K562 (cell line): Measurements from ENCODE around the gene SNX9. TPM values are rescaled to one million over a fixed set of nuclear protein-coding genes. Genes with fewer than 3 reads are reported as not detected.

Experiments used
- EHMT2 ChIP-seq: fragments of 450-650 bp; IDR thresholded peaks from 2 replicates; pipeline ENCODE4 v1.6.1; 2018; ENCODE audit warnings: antibody characterized with exemption
- FOS ChIP-seq: IDR thresholded peaks from 3 replicates; pipeline ENCODE4 v1.6.1; 2011; ENCODE audit not compliant: insufficient read length; ENCODE audit errors: extremely low read depth
- JUND ChIP-seq, 2 experiments: IDR thresholded peaks; 2 replicates in 1 of 2; 3 replicates in 1 of 2; pipeline ENCODE4 v1.6.1; 2011; ENCODE audit warnings: borderline replicate concordance in 2 of 2, low read depth in 2 of 2, low read length in 2 of 2, improper control_type of control experiment in 1 of 2, missing biosample characterization in 1 of 2, missing genetic modification characterization in 1 of 2, missing genetic modification reagents in 1 of 2
- L3MBTL2 ChIP-seq: fragments of 450-650 bp; IDR thresholded peaks from 2 replicates; pipeline ENCODE4 v1.6.1; 2016; ENCODE audit warnings: mild to moderate bottlenecking, moderate library complexity
- NFE2 ChIP-seq: IDR thresholded peaks from 2 replicates; pipeline ENCODE4 v1.6.1; 2014; ENCODE audit warnings: antibody characterized with exemption, low read depth
- POLR2AphosphoS2 ChIP-seq: IDR thresholded peaks from 2 replicates; pipeline ENCODE4 v1.6.1; 2012; ENCODE audit warnings: low read length, improper control_type of control experiment
- RHOXF2B ChIP-seq: fragments of 250-450 bp; sonication (Bioruptor Pico); conservative IDR thresholded peaks from 2 replicates; pipeline ENCODE4 v1.5.1; 2021
- SMARCA4 ChIP-seq: fragments of 450-650 bp; IDR thresholded peaks from 2 replicates; pipeline ENCODE4 v1.6.1; 2016
- SUPT5H ChIP-seq: fragments of 450-650 bp; IDR thresholded peaks from 2 replicates; pipeline ENCODE4 v1.6.1; 2016
- TBL1XR1 ChIP-seq, 2 experiments: IDR thresholded peaks; 2 replicates each; pipeline ENCODE4 v1.6.1; 2012; ENCODE audit warnings: improper control_type of control experiment in 2 of 2, low read length in 2 of 2, mild to moderate bottlenecking in 1 of 2
- TRIM28 ChIP-seq: fragments of 450-650 bp; IDR thresholded peaks from 2 replicates; pipeline ENCODE4 v1.6.1; 2017
- polyA plus RNA-seq, 8 experiments: library from polyadenylated mRNA; depleted of rRNA in 4 of 8; stranded (reverse) in 5 of 8; unstranded in 3 of 8; fragments of >200 nt; fragmentation: Nextera tagmentation in 2 of 8; fragmentation: Illumina TruSeq in 1 of 8; extraction: Ambion mirVana in 2 of 8; extraction: Trizol in 1 of 8; gene quantifications; 2 replicates each; pipeline versions ENCODE4 v1.2.1 to v1.2.3, GENCODE V29; 2011 to 2014; ENCODE audit warnings: inconsistent platforms in 1 of 8, missing spikeins in 1 of 8
- total RNA-seq, 7 experiments: library from RNA; depleted of rRNA in 6 of 7; stranded (reverse); fragments of >200 nt in 6 of 7; fragmentation: Illumina TruSeq in 2 of 7; extraction: Trizol in 2 of 7; gene quantifications; 2 replicates each; pipeline versions ENCODE4 v1.2.1 to v1.2.3, GENCODE V29; 2011 to 2021; ENCODE audit warnings: low replicate concordance in 1 of 7
- TF ChIP-seq, protein P1 (sequence below), 2 experiments: fragments of 450-650 bp; conservative IDR thresholded peaks; 2 replicates each; pipeline ENCODE4 v1.6.1; 2017; ENCODE audit warnings: mild to moderate bottlenecking in 2 of 2, moderate library complexity in 2 of 2

SNX9 gene
- total and polyA plus RNA-seq, 9 of the 15 experiments (the other 6 are each of a cell fraction or from before 2014, with no cell fraction given) = 6.0 to 81.7 (median 57.1) TPM

DNA sequence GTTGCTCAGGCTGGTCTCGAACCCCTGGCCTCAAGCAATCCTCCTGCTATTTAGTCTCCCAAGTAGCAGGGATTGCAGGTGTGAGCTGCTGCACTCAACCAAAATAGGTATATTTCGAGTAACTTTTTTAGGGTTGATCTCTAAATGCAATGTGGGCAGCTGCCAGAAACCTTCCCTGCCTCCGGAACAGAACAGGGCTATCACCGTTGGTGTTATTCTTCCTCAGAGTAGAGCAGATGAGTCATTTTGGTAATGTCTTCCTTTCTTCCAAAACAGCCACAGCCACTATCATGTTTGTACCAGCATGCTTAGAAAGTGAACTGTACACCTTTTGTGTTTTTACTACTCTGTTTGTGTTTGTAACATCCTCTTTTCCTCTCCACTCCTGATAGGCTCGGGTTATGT lies 44.1 kb downstream of the SNX9 start (continued):
- TF ChIP-seq, protein P1, sequence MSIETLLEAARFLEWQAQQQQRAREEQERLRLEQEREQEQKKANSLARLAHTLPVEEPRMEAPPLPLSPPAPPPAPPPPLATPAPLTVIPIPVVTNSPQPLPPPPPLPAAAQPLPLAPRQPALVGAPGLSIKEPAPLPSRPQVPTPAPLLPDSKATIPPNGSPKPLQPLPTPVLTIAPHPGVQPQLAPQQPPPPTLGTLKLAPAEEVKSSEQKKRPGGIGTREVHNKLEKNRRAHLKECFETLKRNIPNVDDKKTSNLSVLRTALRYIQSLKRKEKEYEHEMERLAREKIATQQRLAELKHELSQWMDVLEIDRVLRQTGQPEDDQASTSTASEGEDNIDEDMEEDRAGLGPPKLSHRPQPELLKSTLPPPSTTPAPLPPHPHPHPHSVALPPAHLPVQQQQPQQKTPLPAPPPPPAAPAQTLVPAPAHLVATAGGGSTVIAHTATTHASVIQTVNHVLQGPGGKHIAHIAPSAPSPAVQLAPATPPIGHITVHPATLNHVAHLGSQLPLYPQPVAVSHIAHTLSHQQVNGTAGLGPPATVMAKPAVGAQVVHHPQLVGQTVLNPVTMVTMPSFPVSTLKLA (conservative IDR thresholded peaks at IDR 0.05) = peak in 1 of 2 experiments; percentile 49; a peak in 2 of 4 replicates
- TF ChIP-seq POLR2AphosphoS2 = no peak
- TF ChIP-seq TBL1XR1 (IDR thresholded peaks at IDR 0.05; ENCODE audit: low read length in 2 of 2) = peak in 1 of 2 experiments; percentile 24; a peak in 1 of 4 replicates
- TF ChIP-seq NFE2 = peak; percentile 40; the same call in 1 of the 2 replicates
- 0 out of 2 replicates have a peak, but pooled peaks have one; percentile 19 for TF ChIP-seq L3MBTL2
- no peak for TF ChIP-seq SUPT5H
- 0 out of 2 replicates have a peak, but pooled peaks have one; percentile 17 for TF ChIP-seq TRIM28
- peak; percentile 36 for TF ChIP-seq FOS
- TF ChIP-seq EHMT2 = peak; percentile 45; the same call in 1 of the 2 replicates
- TF ChIP-seq SMARCA4 = peak; percentile 83
- no peak for TF ChIP-seq RHOXF2B (CRISPR knock-in tag)
- peak; percentile 95 for TF ChIP-seq JUND (IDR thresholded peaks at IDR 0.05; ENCODE audit: borderline replicate concordance, low read depth, low read length)
- TF ChIP-seq JUND (tag; IDR thresholded peaks at IDR 0.05; ENCODE audit: borderline replicate concordance, low read depth, low read length) = peak; percentile 92; the same call in 2 of the 3 replicates
